Chondrocyte (in vitro differentiated cells): ENCODE data around the gene TRIM24. TPM values are rescaled to one million over a fixed set of nuclear protein-coding genes. Genes with fewer than 3 reads are reported as not detected.

Experiments used
- DNase-seq: peaks from one replicate; pipeline ENCODE4 v3.0.0; 2021; ENCODE audit warnings: mixed read lengths, low spot score
- H3K27ac Mint-ChIP-seq: one replicate; pipeline ENCODE4 v1.8.0; 2021; ENCODE audit warnings: mild to moderate bottlenecking, moderate library complexity, mixed read lengths; ENCODE audit not compliant: unreplicated experiment
- H3K27me3 Mint-ChIP-seq: 2 replicates; pipeline ENCODE4 v1.8.0; 2021; ENCODE audit warnings: low read depth, mixed read lengths
- H3K36me3 Mint-ChIP-seq: 2 replicates; pipeline ENCODE4 v1.8.0; 2021; ENCODE audit warnings: low read depth, mixed read lengths
- H3K4me1 Mint-ChIP-seq: 2 replicates; pipeline ENCODE4 v1.8.0; 2021; ENCODE audit warnings: low read depth, mild to moderate bottlenecking, mixed read lengths
- H3K4me3 Mint-ChIP-seq: one replicate; pipeline ENCODE4 v1.8.0; 2021; ENCODE audit warnings: mild to moderate bottlenecking, moderate library complexity, mixed read lengths; ENCODE audit not compliant: unreplicated experiment
- H3K9me3 Mint-ChIP-seq: 2 replicates; pipeline ENCODE4 v1.8.0; 2021; ENCODE audit warnings: low read depth, mixed read lengths
- total RNA-seq: library from RNA; stranded (reverse); gene quantifications from 3 replicates; pipeline ENCODE4 v1.2.1, GENCODE V29; 2021
- TF ChIP-seq, protein P1 (sequence below): fragments of 200-600 bp; sonication (generic); IDR thresholded peaks from 2 replicates; pipeline ENCODE4 v1.5.0; 2021; ENCODE audit warnings: antibody characterized with exemption, mild to moderate bottlenecking, moderate library complexity

Gene TRIM24
- total RNA-seq, 1 donor from 2014 or later: 31.6 TPM

GRCh38 chr7:138579136-138579535 is 119.1 kb downstream of the TRIM24 start:
- Mint-ChIP-seq H3K9me3 (peaks cover 7% of the 10 kb centered on the region), H3K4me1 (peaks cover 10% of the 10 kb centered on the region), H3K27ac (no peak overlapping the region), H3K36me3 (peaks cover 39% of the 10 kb centered on the region), H3K27me3 (no peaks in the 10 kb centered on the region), H3K4me3 (no peak overlapping the region)
- DNase-seq: no peak
- TF ChIP-seq, protein P1, sequence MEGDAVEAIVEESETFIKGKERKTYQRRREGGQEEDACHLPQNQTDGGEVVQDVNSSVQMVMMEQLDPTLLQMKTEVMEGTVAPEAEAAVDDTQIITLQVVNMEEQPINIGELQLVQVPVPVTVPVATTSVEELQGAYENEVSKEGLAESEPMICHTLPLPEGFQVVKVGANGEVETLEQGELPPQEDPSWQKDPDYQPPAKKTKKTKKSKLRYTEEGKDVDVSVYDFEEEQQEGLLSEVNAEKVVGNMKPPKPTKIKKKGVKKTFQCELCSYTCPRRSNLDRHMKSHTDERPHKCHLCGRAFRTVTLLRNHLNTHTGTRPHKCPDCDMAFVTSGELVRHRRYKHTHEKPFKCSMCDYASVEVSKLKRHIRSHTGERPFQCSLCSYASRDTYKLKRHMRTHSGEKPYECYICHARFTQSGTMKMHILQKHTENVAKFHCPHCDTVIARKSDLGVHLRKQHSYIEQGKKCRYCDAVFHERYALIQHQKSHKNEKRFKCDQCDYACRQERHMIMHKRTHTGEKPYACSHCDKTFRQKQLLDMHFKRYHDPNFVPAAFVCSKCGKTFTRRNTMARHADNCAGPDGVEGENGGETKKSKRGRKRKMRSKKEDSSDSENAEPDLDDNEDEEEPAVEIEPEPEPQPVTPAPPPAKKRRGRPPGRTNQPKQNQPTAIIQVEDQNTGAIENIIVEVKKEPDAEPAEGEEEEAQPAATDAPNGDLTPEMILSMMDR: no peak

DNA sequence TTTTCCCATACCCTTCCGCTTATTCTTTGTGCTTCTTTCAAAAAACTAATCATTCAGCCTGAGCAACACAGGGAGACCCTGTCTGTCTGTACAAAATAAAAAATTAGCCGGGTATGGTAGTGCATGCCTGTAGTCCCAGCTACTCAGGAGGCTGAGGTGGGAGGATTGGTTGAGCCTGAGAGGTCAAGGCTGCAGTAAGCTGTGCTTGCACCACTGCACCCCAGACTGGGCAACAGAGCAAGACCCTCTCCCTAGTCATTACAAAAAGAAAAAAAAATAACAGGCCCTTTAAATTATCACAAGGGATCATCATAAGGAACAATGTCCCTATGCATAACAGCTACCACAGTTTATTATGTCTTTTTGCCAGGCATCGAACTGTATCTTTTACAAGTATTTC is 119.6 kb downstream of the TRIM24 start:
- H3K27me3 Mint-ChIP-seq: no peaks in the 10 kb centered on the region
- H3K36me3 Mint-ChIP-seq: peaks cover 40% of the 10 kb centered on the region
- H3K4me3 Mint-ChIP-seq: no peak overlapping the region
- TF ChIP-seq, protein P1: no peak
- DNase-seq: no peak
- H3K4me1 Mint-ChIP-seq: peaks cover 15% of the 10 kb centered on the region
- H3K27ac Mint-ChIP-seq: no peak overlapping the region
- H3K9me3 Mint-ChIP-seq: peaks cover 7% of the 10 kb centered on the region

DNA sequence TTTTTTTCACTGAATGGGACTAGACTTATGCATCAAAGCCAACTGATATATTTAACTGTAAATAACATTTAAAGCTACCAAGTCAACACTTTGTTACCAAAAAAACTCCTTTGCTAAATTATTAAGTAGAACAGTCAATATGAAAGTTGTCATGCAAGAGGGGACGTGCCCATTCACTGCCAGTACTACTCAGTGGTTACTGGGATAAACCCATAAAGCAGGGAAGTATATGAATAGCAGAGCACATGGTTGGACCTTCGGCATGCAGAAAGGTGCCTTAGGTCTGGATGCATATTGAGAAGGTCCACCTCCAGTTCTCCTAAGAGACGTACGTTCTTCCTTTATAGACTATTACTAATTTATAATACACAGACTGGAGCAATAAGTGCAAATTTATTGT is 121.0 kb downstream of the TRIM24 start:
- Mint-ChIP-seq H3K4me1 (peaks cover 15% of the 10 kb centered on the region), H3K27ac (no peak overlapping the region), H3K4me3 (no peak overlapping the region), H3K27me3 (no peaks in the 10 kb centered on the region), H3K9me3 (peaks cover 7% of the 10 kb centered on the region), H3K36me3 (peaks cover 40% of the 10 kb centered on the region)
- DNase-seq: no peak
- TF ChIP-seq, protein P1: no peak

DNA sequence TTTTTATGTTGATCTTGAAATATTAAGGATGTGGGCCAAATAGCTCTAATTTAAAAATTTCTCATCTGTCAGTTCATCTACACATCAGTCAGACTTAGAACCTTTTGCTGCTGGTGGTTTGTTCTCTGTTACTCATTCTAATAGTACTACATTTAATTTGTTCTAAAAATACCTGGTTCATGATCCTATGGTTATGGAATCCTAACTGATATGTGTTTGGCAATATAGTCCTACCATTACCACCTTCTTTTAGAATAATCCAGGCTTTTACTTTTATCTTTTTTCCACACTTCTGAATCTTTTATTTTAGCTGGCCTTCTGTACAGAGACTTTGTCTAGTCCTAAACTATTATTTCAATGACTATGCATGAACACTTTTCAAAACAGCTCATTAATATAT is 124.2 kb downstream of the TRIM24 start:
- peaks cover 6% of the 10 kb centered on the region for H3K4me1 Mint-ChIP-seq
- no peak overlapping the region for H3K4me3 Mint-ChIP-seq
- H3K27ac Mint-ChIP-seq: no peak overlapping the region
- no peak for DNase-seq
- peaks cover 29% of the 10 kb centered on the region for H3K36me3 Mint-ChIP-seq
- TF ChIP-seq, protein P1: no peak
- no peaks in the 10 kb centered on the region for H3K27me3 Mint-ChIP-seq
- H3K9me3 Mint-ChIP-seq: no peaks in the 10 kb centered on the region

GRCh38 chr7:138584696-138585095 is 124.6 kb downstream of the TRIM24 start:
- H3K4me3 Mint-ChIP-seq: no peak overlapping the region
- H3K27ac Mint-ChIP-seq: no peak overlapping the region
- no peaks in the 10 kb centered on the region for H3K27me3 Mint-ChIP-seq
- H3K9me3 Mint-ChIP-seq: no peaks in the 10 kb centered on the region
- peaks cover 6% of the 10 kb centered on the region for H3K4me1 Mint-ChIP-seq
- TF ChIP-seq, protein P1: no peak
- DNase-seq: no peak
- peaks cover 24% of the 10 kb centered on the region for H3K36me3 Mint-ChIP-seq
